ENCODE data around the gene UBE3D.

UBE3D gene

DNA sequence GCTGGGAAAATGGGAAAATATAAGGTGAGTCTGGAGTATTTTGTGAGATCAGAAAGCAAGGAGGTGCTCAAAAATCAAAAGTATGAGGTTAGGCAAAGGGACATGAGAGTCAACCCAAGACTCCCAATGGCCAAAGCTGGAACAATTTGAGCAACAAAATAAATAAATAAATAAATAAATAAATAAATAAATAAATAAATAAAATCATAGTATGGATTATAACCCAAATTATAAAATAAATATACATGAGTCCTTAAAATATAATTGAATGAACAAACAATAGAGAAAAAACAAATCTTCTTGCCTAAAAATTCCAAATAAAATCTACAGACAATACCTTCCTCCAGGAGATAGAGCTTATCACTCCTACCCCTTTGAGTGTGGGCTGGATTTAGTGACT is 69.5 kb downstream of the UBE3D start (continued):
- no peak for TF ChIP-seq ZNF626 (tag by site-specific recombination; IDR thresholded peaks at IDR 0.05)
- TF ChIP-seq ZFP69B (tag by site-specific recombination; IDR thresholded peaks at IDR 0.05): no peak
- TF ChIP-seq ZNF610 (tag by site-specific recombination; IDR thresholded peaks at IDR 0.05; ENCODE audit: borderline replicate concordance): no peak
- no peak for TF ChIP-seq ZNF600 (tag by site-specific recombination; IDR thresholded peaks at IDR 0.05)
- no peak for TF ChIP-seq ZNF549 (tag by site-specific recombination; IDR thresholded peaks at IDR 0.05)
- 0 out of 2 replicates have a peak, but pooled peaks have one; percentile 50 for TF ChIP-seq ZNF19 (tag by site-specific recombination; IDR thresholded peaks at IDR 0.05; ENCODE audit: low read depth)
- no peak for TF ChIP-seq ZNF311 (tag by site-specific recombination; IDR thresholded peaks at IDR 0.05; ENCODE audit: borderline replicate concordance)
- no peak for TF ChIP-seq MYNN (tag by site-specific recombination; IDR thresholded peaks at IDR 0.05; ENCODE audit: borderline replicate concordance)
- TF ChIP-seq, protein P1, sequence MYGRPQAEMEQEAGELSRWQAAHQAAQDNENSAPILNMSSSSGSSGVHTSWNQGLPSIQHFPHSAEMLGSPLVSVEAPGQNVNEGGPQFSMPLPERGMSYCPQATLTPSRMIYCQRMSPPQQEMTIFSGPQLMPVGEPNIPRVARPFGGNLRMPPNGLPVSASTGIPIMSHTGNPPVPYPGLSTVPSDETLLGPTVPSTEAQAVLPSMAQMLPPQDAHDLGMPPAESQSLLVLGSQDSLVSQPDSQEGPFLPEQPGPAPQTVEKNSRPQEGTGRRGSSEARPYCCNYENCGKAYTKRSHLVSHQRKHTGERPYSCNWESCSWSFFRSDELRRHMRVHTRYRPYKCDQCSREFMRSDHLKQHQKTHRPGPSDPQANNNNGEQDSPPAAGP (tag by site-specific recombination; IDR thresholded peaks at IDR 0.05): no peak
- TF ChIP-seq, protein P2, sequence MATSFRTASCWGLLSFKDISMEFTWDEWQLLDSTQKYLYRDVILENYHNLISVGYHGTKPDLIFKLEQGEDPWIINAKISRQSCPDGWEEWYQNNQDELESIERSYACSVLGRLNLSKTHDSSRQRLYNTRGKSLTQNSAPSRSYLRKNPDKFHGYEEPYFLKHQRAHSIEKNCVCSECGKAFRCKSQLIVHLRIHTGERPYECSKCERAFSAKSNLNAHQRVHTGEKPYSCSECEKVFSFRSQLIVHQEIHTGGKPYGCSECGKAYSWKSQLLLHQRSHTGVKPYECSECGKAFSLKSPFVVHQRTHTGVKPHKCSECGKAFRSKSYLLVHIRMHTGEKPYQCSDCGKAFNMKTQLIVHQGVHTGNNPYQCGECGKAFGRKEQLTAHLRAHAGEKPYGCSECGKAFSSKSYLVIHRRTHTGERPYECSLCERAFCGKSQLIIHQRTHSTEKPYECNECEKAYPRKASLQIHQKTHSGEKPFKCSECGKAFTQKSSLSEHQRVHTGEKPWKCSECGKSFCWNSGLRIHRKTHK (tag by site-specific recombination; IDR thresholded peaks at IDR 0.05): no peak
- no peak for TF ChIP-seq ZNF837 (tag by site-specific recombination; IDR thresholded peaks at IDR 0.05)
- TF ChIP-seq, protein P3, sequence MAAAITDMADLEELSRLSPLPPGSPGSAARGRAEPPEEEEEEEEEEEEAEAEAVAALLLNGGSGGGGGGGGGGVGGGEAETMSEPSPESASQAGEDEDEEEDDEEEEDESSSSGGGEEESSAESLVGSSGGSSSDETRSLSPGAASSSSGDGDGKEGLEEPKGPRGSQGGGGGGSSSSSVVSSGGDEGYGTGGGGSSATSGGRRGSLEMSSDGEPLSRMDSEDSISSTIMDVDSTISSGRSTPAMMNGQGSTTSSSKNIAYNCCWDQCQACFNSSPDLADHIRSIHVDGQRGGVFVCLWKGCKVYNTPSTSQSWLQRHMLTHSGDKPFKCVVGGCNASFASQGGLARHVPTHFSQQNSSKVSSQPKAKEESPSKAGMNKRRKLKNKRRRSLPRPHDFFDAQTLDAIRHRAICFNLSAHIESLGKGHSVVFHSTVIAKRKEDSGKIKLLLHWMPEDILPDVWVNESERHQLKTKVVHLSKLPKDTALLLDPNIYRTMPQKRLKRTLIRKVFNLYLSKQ (tag by site-specific recombination; IDR thresholded peaks at IDR 0.05; ENCODE audit: borderline replicate concordance): peak; percentile 96; the same call in 1 of the 2 replicates
- no peak for TF ChIP-seq ZNF24 (tag by site-specific recombination; IDR thresholded peaks at IDR 0.05)
- TF ChIP-seq SCRT1 (tag by site-specific recombination; IDR thresholded peaks at IDR 0.05; ENCODE audit: borderline replicate concordance): no peak
- no peak for TF ChIP-seq ZNF791 (tag by site-specific recombination; IDR thresholded peaks at IDR 0.05)
- no peak for TF ChIP-seq TCF7L2 (IDR thresholded peaks at IDR 0.05; ENCODE audit: borderline replicate concordance, low read depth, low read length)
- no peak for TF ChIP-seq ZEB2 (tag by site-specific recombination; IDR thresholded peaks at IDR 0.05)
- TF ChIP-seq, protein P4, sequence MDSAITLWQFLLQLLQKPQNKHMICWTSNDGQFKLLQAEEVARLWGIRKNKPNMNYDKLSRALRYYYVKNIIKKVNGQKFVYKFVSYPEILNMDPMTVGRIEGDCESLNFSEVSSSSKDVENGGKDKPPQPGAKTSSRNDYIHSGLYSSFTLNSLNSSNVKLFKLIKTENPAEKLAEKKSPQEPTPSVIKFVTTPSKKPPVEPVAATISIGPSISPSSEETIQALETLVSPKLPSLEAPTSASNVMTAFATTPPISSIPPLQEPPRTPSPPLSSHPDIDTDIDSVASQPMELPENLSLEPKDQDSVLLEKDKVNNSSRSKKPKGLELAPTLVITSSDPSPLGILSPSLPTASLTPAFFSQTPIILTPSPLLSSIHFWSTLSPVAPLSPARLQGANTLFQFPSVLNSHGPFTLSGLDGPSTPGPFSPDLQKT (IDR thresholded peaks at IDR 0.05; ENCODE audit: borderline replicate concordance, low read depth, low read length): no peak
- no peak for TF ChIP-seq ZNF274 (IDR thresholded peaks at IDR 0.05; ENCODE audit: low read length)
- TF ChIP-seq ZNF274 (tag by site-specific recombination; IDR thresholded peaks at IDR 0.05; ENCODE audit: borderline replicate concordance): no peak
- TF ChIP-seq ZNF521 (tag by site-specific recombination; IDR thresholded peaks at IDR 0.05): no peak
- TF ChIP-seq, protein P5, sequence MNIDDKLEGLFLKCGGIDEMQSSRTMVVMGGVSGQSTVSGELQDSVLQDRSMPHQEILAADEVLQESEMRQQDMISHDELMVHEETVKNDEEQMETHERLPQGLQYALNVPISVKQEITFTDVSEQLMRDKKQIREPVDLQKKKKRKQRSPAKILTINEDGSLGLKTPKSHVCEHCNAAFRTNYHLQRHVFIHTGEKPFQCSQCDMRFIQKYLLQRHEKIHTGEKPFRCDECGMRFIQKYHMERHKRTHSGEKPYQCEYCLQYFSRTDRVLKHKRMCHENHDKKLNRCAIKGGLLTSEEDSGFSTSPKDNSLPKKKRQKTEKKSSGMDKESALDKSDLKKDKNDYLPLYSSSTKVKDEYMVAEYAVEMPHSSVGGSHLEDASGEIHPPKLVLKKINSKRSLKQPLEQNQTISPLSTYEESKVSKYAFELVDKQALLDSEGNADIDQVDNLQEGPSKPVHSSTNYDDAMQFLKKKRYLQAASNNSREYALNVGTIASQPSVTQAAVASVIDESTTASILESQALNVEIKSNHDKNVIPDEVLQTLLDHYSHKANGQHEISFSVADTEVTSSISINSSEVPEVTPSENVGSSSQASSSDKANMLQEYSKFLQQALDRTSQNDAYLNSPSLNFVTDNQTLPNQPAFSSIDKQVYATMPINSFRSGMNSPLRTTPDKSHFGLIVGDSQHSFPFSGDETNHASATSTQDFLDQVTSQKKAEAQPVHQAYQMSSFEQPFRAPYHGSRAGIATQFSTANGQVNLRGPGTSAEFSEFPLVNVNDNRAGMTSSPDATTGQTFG (tag by site-specific recombination; IDR thresholded peaks at IDR 0.05; ENCODE audit: borderline replicate concordance): no peak
- no peak for TF ChIP-seq EGR2 (tag by site-specific recombination; IDR thresholded peaks at IDR 0.05; ENCODE audit: low read depth)
- no peak for TF ChIP-seq ZNF843 (tag by site-specific recombination; IDR thresholded peaks at IDR 0.05)
- TF ChIP-seq ZNF585B (tag by site-specific recombination; IDR thresholded peaks at IDR 0.05): no peak
- no peak for TF ChIP-seq ZBTB48 (tag by site-specific recombination; IDR thresholded peaks at IDR 0.05)
- 0 out of 2 replicates have a peak, but pooled peaks have one; percentile 38 for TF ChIP-seq KLF7 (tag by site-specific recombination; IDR thresholded peaks at IDR 0.05; ENCODE audit: borderline replicate concordance)
- TF ChIP-seq SETDB1 (IDR thresholded peaks at IDR 0.05; ENCODE audit: insufficient read length, low read length): no peak
- TF ChIP-seq, protein P6, sequence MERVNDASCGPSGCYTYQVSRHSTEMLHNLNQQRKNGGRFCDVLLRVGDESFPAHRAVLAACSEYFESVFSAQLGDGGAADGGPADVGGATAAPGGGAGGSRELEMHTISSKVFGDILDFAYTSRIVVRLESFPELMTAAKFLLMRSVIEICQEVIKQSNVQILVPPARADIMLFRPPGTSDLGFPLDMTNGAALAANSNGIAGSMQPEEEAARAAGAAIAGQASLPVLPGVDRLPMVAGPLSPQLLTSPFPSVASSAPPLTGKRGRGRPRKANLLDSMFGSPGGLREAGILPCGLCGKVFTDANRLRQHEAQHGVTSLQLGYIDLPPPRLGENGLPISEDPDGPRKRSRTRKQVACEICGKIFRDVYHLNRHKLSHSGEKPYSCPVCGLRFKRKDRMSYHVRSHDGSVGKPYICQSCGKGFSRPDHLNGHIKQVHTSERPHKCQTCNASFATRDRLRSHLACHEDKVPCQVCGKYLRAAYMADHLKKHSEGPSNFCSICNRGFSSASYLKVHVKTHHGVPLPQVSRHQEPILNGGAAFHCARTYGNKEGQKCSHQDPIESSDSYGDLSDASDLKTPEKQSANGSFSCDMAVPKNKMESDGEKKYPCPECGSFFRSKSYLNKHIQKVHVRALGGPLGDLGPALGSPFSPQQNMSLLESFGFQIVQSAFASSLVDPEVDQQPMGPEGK (tag by site-specific recombination; IDR thresholded peaks at IDR 0.05): no peak
- no peak for TF ChIP-seq ZNF146 (tag by site-specific recombination; IDR thresholded peaks at IDR 0.05)
- TF ChIP-seq, protein P7, sequence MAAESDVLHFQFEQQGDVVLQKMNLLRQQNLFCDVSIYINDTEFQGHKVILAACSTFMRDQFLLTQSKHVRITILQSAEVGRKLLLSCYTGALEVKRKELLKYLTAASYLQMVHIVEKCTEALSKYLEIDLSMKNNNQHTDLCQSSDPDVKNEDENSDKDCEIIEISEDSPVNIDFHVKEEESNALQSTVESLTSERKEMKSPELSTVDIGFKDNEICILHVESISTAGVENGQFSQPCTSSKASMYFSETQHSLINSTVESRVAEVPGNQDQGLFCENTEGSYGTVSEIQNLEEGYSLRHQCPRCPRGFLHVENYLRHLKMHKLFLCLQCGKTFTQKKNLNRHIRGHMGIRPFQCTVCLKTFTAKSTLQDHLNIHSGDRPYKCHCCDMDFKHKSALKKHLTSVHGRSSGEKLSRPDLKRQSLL (tag by site-specific recombination; IDR thresholded peaks at IDR 0.05): no peak

Data from HEK293 (cell line).